ENCODE results near the gene ADGRL4.
"Not testable (repeated sequence)": the region's sequence is repeated elsewhere in the genome, so short reads cannot be mapped to it uniquely, and the experiment has no call there.

ADGRL4 gene

GRCh38 chr1:78996791-78997190 lies 9.7 kb downstream of the ADGRL4 start:
- H3K4me3 ChIP-seq: no peak overlapping the region
- no peaks in the 10 kb centered on the region for H3K9me3 ChIP-seq
- in situ Hi-C loops (cut with MboI; ENCODE audit: low sequenced_read_pairs): no loop called here
- H3K36me3 ChIP-seq (replicated peaks): no peaks in the 10 kb centered on the region
- DNase-seq (ENCODE audit: low spot score in 2 of 2): no peak
- no peaks in the 10 kb centered on the region for H3K4me1 ChIP-seq
- no peaks in the 10 kb centered on the region for H3K27me3 ChIP-seq (ENCODE audit: low read depth)

GRCh38 chr1:78987042-78987441 lies 19.5 kb downstream of the ADGRL4 start:
- Histone ChIP-seq H3K27me3 (ENCODE audit: low read depth) (no peaks in the 10 kb centered on the region), H3K4me3 (no peak overlapping the region), H3K9me3 (no peaks in the 10 kb centered on the region), H3K36me3 (replicated peaks) (no peaks in the 10 kb centered on the region), H3K4me1 (no peaks in the 10 kb centered on the region)
- no peak for DNase-seq (ENCODE audit: low spot score in 2 of 2)
- in situ Hi-C loops (cut with MboI; ENCODE audit: low sequenced_read_pairs): no loop called here

GRCh38 chr1:78980511-78980910 lies 26.0 kb downstream of the ADGRL4 start:
- in situ Hi-C loops (cut with MboI; ENCODE audit: low sequenced_read_pairs): no loop called here
- Histone ChIP-seq H3K4me1 (no peaks in the 10 kb centered on the region), H3K9me3 (no peaks in the 10 kb centered on the region), H3K36me3 (replicated peaks) (no peaks in the 10 kb centered on the region), H3K27me3 (ENCODE audit: low read depth) (no peaks in the 10 kb centered on the region), H3K4me3 (no peak overlapping the region)
- no peak for DNase-seq (ENCODE audit: low spot score in 2 of 2)

GRCh38 chr1:78972723-78973122 lies 33.8 kb downstream of the ADGRL4 start:
- Histone ChIP-seq H3K36me3 (replicated peaks) (no peaks in the 10 kb centered on the region), H3K27me3 (ENCODE audit: low read depth) (no peaks in the 10 kb centered on the region), H3K9me3 (no peaks in the 10 kb centered on the region), H3K4me1 (no peaks in the 10 kb centered on the region), H3K4me3 (no peak overlapping the region)
- in situ Hi-C loops (cut with MboI; ENCODE audit: low sequenced_read_pairs): no loop called here
- no peak for DNase-seq (ENCODE audit: low spot score in 2 of 2)

GRCh38 chr1:78967091-78967490 lies 39.4 kb downstream of the ADGRL4 start:
- in situ Hi-C loops (cut with MboI; ENCODE audit: low sequenced_read_pairs); H3K36me3 ChIP-seq (replicated peaks); DNase-seq (ENCODE audit: low spot score in 2 of 2); H3K27me3 ChIP-seq (ENCODE audit: low read depth); H3K4me3 ChIP-seq; H3K9me3 ChIP-seq; H3K4me1 ChIP-seq: not testable (repeated sequence)

GRCh38 chr1:78958711-78959110 lies 47.8 kb downstream of the ADGRL4 start:
- no peaks in the 10 kb centered on the region for H3K36me3 ChIP-seq (replicated peaks)
- in situ Hi-C loops (cut with MboI; ENCODE audit: low sequenced_read_pairs): no loop called here
- no peaks in the 10 kb centered on the region for H3K27me3 ChIP-seq (ENCODE audit: low read depth)
- H3K9me3 ChIP-seq: no peaks in the 10 kb centered on the region
- H3K4me3 ChIP-seq: no peak overlapping the region
- no peak for DNase-seq (ENCODE audit: low spot score in 2 of 2)
- no peaks in the 10 kb centered on the region for H3K4me1 ChIP-seq

GRCh38 chr1:78950826-78951225 lies 55.7 kb downstream of the ADGRL4 start:
- Histone ChIP-seq H3K4me1 (no peaks in the 10 kb centered on the region), H3K36me3 (replicated peaks) (no peaks in the 10 kb centered on the region), H3K9me3 (no peaks in the 10 kb centered on the region), H3K4me3 (no peak overlapping the region), H3K27me3 (ENCODE audit: low read depth) (0 out of 2 replicates have a peak, but pooled peaks cover 3% of the 10 kb centered on the region)
- in situ Hi-C loops (cut with MboI; ENCODE audit: low sequenced_read_pairs): no loop called here
- DNase-seq (ENCODE audit: low spot score in 2 of 2): no peak

GRCh38 chr1:78949227-78949626 lies 57.3 kb downstream of the ADGRL4 start:
- Histone ChIP-seq H3K36me3 (replicated peaks) (no peaks in the 10 kb centered on the region), H3K4me1 (no peaks in the 10 kb centered on the region), H3K4me3 (no peak overlapping the region), H3K27me3 (ENCODE audit: low read depth) (0 out of 2 replicates have a peak, but pooled peaks cover 3% of the 10 kb centered on the region), H3K9me3 (no peaks in the 10 kb centered on the region)
- DNase-seq (ENCODE audit: low spot score in 2 of 2): no peak
- in situ Hi-C loops (cut with MboI; ENCODE audit: low sequenced_read_pairs): no loop called here

GRCh38 chr1:78919150-78919549 lies 87.4 kb downstream of the ADGRL4 start:
- Histone ChIP-seq H3K36me3 (replicated peaks) (no peaks in the 10 kb centered on the region), H3K4me1 (no peaks in the 10 kb centered on the region), H3K4me3 (no peak overlapping the region), H3K9me3 (no peaks in the 10 kb centered on the region), H3K27me3 (ENCODE audit: low read depth) (no peaks in the 10 kb centered on the region)
- in situ Hi-C loops (cut with MboI; ENCODE audit: low sequenced_read_pairs): no loop called here
- DNase-seq (ENCODE audit: low spot score in 2 of 2): no peak

GRCh38 chr1:78918157-78918556 lies 88.4 kb downstream of the ADGRL4 start:
- H3K27me3 ChIP-seq (ENCODE audit: low read depth): no peaks in the 10 kb centered on the region
- no peak overlapping the region for H3K4me3 ChIP-seq
- H3K9me3 ChIP-seq: no peaks in the 10 kb centered on the region
- no peak for DNase-seq (ENCODE audit: low spot score in 2 of 2)
- no peaks in the 10 kb centered on the region for H3K4me1 ChIP-seq
- H3K36me3 ChIP-seq (replicated peaks): no peaks in the 10 kb centered on the region
- in situ Hi-C loops (cut with MboI; ENCODE audit: low sequenced_read_pairs): no loop called here

- Histone ChIP-seq H3K36me3 (replicated peaks) (no peaks in the 10 kb centered on the region), H3K27me3 (ENCODE audit: low read depth) (no peaks in the 10 kb centered on the region), H3K9me3 (no peaks in the 10 kb centered on the region), H3K4me1 (no peaks in the 10 kb centered on the region), H3K4me3 (no peak overlapping the region)
- no peak for DNase-seq (ENCODE audit: low spot score in 2 of 2)
- in situ Hi-C loops (cut with MboI; ENCODE audit: low sequenced_read_pairs): no loop called here
These were observed 89.5 kb downstream of the ADGRL4 start for GRCh38 chr1:78916986-78917385.

- Histone ChIP-seq H3K4me1 (no peaks in the 10 kb centered on the region), H3K4me3 (no peak overlapping the region), H3K9me3 (no peaks in the 10 kb centered on the region), H3K36me3 (replicated peaks) (no peaks in the 10 kb centered on the region), H3K27me3 (ENCODE audit: low read depth) (no peaks in the 10 kb centered on the region)
- no peak for DNase-seq (ENCODE audit: low spot score in 2 of 2)
- in situ Hi-C loops (cut with MboI; ENCODE audit: low sequenced_read_pairs): no loop called here
These were observed 92.6 kb downstream of the ADGRL4 start for GRCh38 chr1:78913950-78914349.

GRCh38 chr1:78911956-78912880 lies 94.3 kb downstream of the ADGRL4 start:
- Histone ChIP-seq H3K4me3 (no peak overlapping the region), H3K4me1 (no peaks in the 10 kb centered on the region), H3K27me3 (ENCODE audit: low read depth) (no peaks in the 10 kb centered on the region), H3K9me3 (no peaks in the 10 kb centered on the region), H3K36me3 (replicated peaks) (no peaks in the 10 kb centered on the region)
- in situ Hi-C loops (cut with MboI; ENCODE audit: low sequenced_read_pairs): no loop called here
- no peak for DNase-seq (ENCODE audit: low spot score in 2 of 2)

- Histone ChIP-seq H3K4me1 (no peaks in the 10 kb centered on the region), H3K27me3 (ENCODE audit: low read depth) (no peaks in the 10 kb centered on the region), H3K4me3 (no peak overlapping the region), H3K9me3 (no peaks in the 10 kb centered on the region), H3K36me3 (replicated peaks) (no peaks in the 10 kb centered on the region)
- DNase-seq (ENCODE audit: low spot score in 2 of 2): no peak
- in situ Hi-C loops (cut with MboI; ENCODE audit: low sequenced_read_pairs): no loop called here
These were observed 103.9 kb downstream of the ADGRL4 start for GRCh38 chr1:78902641-78903040.

GRCh38 chr1:78894811-78895210 lies 111.7 kb downstream of the ADGRL4 start:
- in situ Hi-C loops (cut with MboI; ENCODE audit: low sequenced_read_pairs): no loop called here
- Histone ChIP-seq H3K9me3 (no peaks in the 10 kb centered on the region), H3K4me1 (no peaks in the 10 kb centered on the region), H3K27me3 (ENCODE audit: low read depth) (no peaks in the 10 kb centered on the region), H3K36me3 (replicated peaks) (no peaks in the 10 kb centered on the region), H3K4me3 (no peak overlapping the region)
- no peak for DNase-seq (ENCODE audit: low spot score in 2 of 2)

All from HAP-1 (cell line).